Hepatocyte (in vitro differentiated cells): Measurements from ENCODE around the gene HTD2.

Experiments used
- EZH2 ChIP-seq: fragments of 200-600 bp; sonication (generic); IDR thresholded peaks from 2 replicates; pipeline ENCODE4 v1.6.1; 2016; ENCODE audit warnings: antibody characterized with exemption, mild to moderate bottlenecking, borderline replicate concordance
- EZH2phosphoT487 ChIP-seq: fragments of 200-600 bp; sonication (generic); IDR thresholded peaks from one replicate; pipeline ENCODE4 v1.6.1; 2018; ENCODE audit warnings: antibody characterized with exemption, mild to moderate bottlenecking, low read depth, moderate library complexity; ENCODE audit not compliant: unreplicated experiment, severe bottlenecking
- TF ChIP-seq, protein P1 (sequence below): fragments of 200-600 bp; sonication (generic); IDR thresholded peaks from 2 replicates; pipeline ENCODE4 v1.5.1; 2016; ENCODE audit warnings: antibody characterized with exemption, mild to moderate bottlenecking; ENCODE audit not compliant: poor library complexity

- TF ChIP-seq, protein P1, sequence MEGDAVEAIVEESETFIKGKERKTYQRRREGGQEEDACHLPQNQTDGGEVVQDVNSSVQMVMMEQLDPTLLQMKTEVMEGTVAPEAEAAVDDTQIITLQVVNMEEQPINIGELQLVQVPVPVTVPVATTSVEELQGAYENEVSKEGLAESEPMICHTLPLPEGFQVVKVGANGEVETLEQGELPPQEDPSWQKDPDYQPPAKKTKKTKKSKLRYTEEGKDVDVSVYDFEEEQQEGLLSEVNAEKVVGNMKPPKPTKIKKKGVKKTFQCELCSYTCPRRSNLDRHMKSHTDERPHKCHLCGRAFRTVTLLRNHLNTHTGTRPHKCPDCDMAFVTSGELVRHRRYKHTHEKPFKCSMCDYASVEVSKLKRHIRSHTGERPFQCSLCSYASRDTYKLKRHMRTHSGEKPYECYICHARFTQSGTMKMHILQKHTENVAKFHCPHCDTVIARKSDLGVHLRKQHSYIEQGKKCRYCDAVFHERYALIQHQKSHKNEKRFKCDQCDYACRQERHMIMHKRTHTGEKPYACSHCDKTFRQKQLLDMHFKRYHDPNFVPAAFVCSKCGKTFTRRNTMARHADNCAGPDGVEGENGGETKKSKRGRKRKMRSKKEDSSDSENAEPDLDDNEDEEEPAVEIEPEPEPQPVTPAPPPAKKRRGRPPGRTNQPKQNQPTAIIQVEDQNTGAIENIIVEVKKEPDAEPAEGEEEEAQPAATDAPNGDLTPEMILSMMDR = peak; percentile 64
- TF ChIP-seq EZH2 (no peak), EZH2phosphoT487 (no peak)
These were observed 1.4 kb downstream of the HTD2 start for GRCh38 chr3:58307639-58308215.
